Liver (tissue), 9 donors: ENCODE data around the gene ARHGDIB. TPM values are rescaled to one million over a fixed set of nuclear protein-coding genes. Genes with fewer than 3 reads are reported as not detected.

Source experiments
- DNase-seq: peaks from one replicate; pipeline ENCODE4 v3.0.0-alpha.2; 2017; ENCODE audit warnings: low spot score
- H3K27ac ChIP-seq, 2 donors: one replicate each; pipeline ENCODE4 v1.7.0; 2013; ENCODE audit warnings: inconsistent platforms in 2 of 2, low read length in 2 of 2, control low read depth in 1 of 2, low read depth in 1 of 2, mild to moderate bottlenecking in 1 of 2
- H3K27me3 ChIP-seq, 4 donors: one replicate each; pipeline versions ENCODE4 v1.6.1 to v1.7.0; 2013; ENCODE audit warnings: low read length in 3 of 4, inconsistent platforms in 1 of 4, mild to moderate bottlenecking in 1 of 4, moderate library complexity in 1 of 4; ENCODE audit not compliant: control insufficient read depth in 4 of 4, insufficient read depth in 4 of 4
- H3K36me3 ChIP-seq, 4 donors: one replicate each; pipeline versions ENCODE4 v1.6.1 to v1.7.0; 2013; ENCODE audit warnings: low read length in 3 of 4, mild to moderate bottlenecking in 3 of 4, low read depth in 1 of 4, moderate library complexity in 1 of 4; ENCODE audit not compliant: control insufficient read depth in 4 of 4, insufficient read depth in 3 of 4
- H3K4me1 ChIP-seq, 4 donors: one replicate each; pipeline versions ENCODE4 v1.6.1 to v1.7.0; 2013; ENCODE audit warnings: low read length in 3 of 4, mild to moderate bottlenecking in 3 of 4, moderate library complexity in 1 of 4; ENCODE audit not compliant: control insufficient read depth in 4 of 4, insufficient read depth in 4 of 4
- H3K4me3 ChIP-seq, 3 donors: one replicate each; pipeline versions ENCODE4 v1.6.1 to v1.7.0; 2013; ENCODE audit warnings: low read length in 3 of 3, control low read depth in 1 of 3, low read depth in 1 of 3, mild to moderate bottlenecking in 1 of 3
- H3K9ac ChIP-seq, 2 donors: one replicate each; pipeline ENCODE4 v1.7.0; 2013; ENCODE audit warnings: low read length in 2 of 2, mild to moderate bottlenecking in 2 of 2, moderate library complexity in 2 of 2, control low read depth in 1 of 2, low read depth in 1 of 2
- H3K9me3 ChIP-seq, 4 donors: one replicate each; pipeline versions ENCODE4 v1.6.1 to v1.7.0; 2013; ENCODE audit warnings: low read length in 3 of 4; ENCODE audit not compliant: control insufficient read depth in 4 of 4
- ATF3 ChIP-seq: IDR thresholded peaks from 2 replicates; pipeline ENCODE4 v1.6.1; 2016; ENCODE audit warnings: antibody characterized with exemption
- CTCF ChIP-seq: fragments of 150-350 bp; IDR thresholded peaks from 2 replicates; pipeline ENCODE4 v1.5.1; 2017; ENCODE audit warnings: improper control_type of control experiment, low read depth, low read length; ENCODE audit not compliant: missing input control
- EGR1 ChIP-seq, 2 donors: IDR thresholded peaks; 2 replicates each; pipeline ENCODE4 v1.6.1; 2016 to 2018; ENCODE audit warnings: antibody characterized with exemption in 2 of 2, low read depth in 2 of 2
- FOXA1 ChIP-seq: IDR thresholded peaks from 2 replicates; pipeline ENCODE4 v1.6.1; 2016; ENCODE audit warnings: antibody characterized with exemption
- FOXA2 ChIP-seq: IDR thresholded peaks from 2 replicates; pipeline ENCODE4 v1.6.1; 2016; ENCODE audit warnings: antibody characterized with exemption
- GABPA ChIP-seq, 2 donors: IDR thresholded peaks in 1 of 2; conservative IDR thresholded peaks in 1 of 2; 2 replicates each; pipeline ENCODE4 v1.6.1; 2016; ENCODE audit warnings: antibody characterized with exemption in 2 of 2, mild to moderate bottlenecking in 1 of 2, moderate library complexity in 1 of 2
- HNF4A ChIP-seq, 2 donors: conservative IDR thresholded peaks; 2 replicates each; pipeline ENCODE4 v1.6.1; 2016; ENCODE audit warnings: antibody characterized with exemption in 2 of 2, mild to moderate bottlenecking in 2 of 2
- HNF4G ChIP-seq: IDR thresholded peaks from 2 replicates; pipeline ENCODE4 v1.6.1; 2016; ENCODE audit warnings: antibody characterized with exemption
- JUND ChIP-seq, 2 donors: IDR thresholded peaks; 2 replicates each; pipeline ENCODE4 v1.6.1; 2016; ENCODE audit warnings: antibody characterized with exemption in 2 of 2
- NR2F2 ChIP-seq: IDR thresholded peaks from 2 replicates; pipeline ENCODE4 v1.6.1; 2016; ENCODE audit warnings: antibody characterized with exemption
- RAD21 ChIP-seq, 2 donors: IDR thresholded peaks; 2 replicates each; pipeline ENCODE4 v1.6.1; 2016; ENCODE audit warnings: antibody characterized with exemption in 2 of 2, mild to moderate bottlenecking in 2 of 2
- REST ChIP-seq: IDR thresholded peaks from 2 replicates; pipeline ENCODE4 v1.6.1; 2016; ENCODE audit warnings: antibody characterized with exemption, mild to moderate bottlenecking
- RXRA ChIP-seq, 2 donors: IDR thresholded peaks; 2 replicates each; pipeline ENCODE4 v1.6.1; 2017 to 2018; ENCODE audit warnings: antibody characterized with exemption in 2 of 2, mild to moderate bottlenecking in 1 of 2
- SP1 ChIP-seq: IDR thresholded peaks from 2 replicates; pipeline ENCODE4 v1.6.1; 2018; ENCODE audit warnings: antibody characterized with exemption, mild to moderate bottlenecking
- TAF1 ChIP-seq: conservative IDR thresholded peaks from 2 replicates; pipeline ENCODE4 v1.6.1; 2016; ENCODE audit warnings: antibody characterized with exemption, mild to moderate bottlenecking
- YY1 ChIP-seq: IDR thresholded peaks from 2 replicates; pipeline ENCODE4 v1.6.1; 2016; ENCODE audit warnings: antibody characterized with exemption, mild to moderate bottlenecking
- ZBTB33 ChIP-seq: IDR thresholded peaks from 2 replicates; pipeline ENCODE4 v1.6.1; 2016; ENCODE audit warnings: antibody characterized with exemption
- WGBS: extraction: QIAGEN DNeasy Blood & Tissue Kit; methylation state at CpG from one replicate; pipeline ENCODE4 v1.1.7; 2013; 5-methylcytosine and 5-hydroxymethylcytosine counted together
- polyA plus RNA-seq, 2 donors: library from polyadenylated mRNA; stranded (reverse) in 1 of 2; unstranded in 1 of 2; fragments of 200-250 nt in 1 of 2; fragments of >200 nt in 1 of 2; fragmentation: Nextera tagmentation in 1 of 2; extraction: Ambion mirVana in 1 of 2; gene quantifications; one replicate each; pipeline versions ENCODE4 v1.2.1 to v1.2.3, GENCODE V29; 2013 to 2015
- total RNA-seq, 2 donors: library from RNA; depleted of rRNA; stranded (reverse); fragments of >200 nt; gene quantifications; one replicate each; pipeline ENCODE4 v1.2.3, GENCODE V29; 2014
- TF ChIP-seq, protein P1 (sequence below): IDR thresholded peaks from 2 replicates; pipeline ENCODE4 v1.6.1; 2016; ENCODE audit warnings: antibody characterized with exemption
- donor health status: healthy.
- donor health status: healthy.
- donor health status: healthy.
- donor health status: healthy.
- donor health status: healthy.

ARHGDIB gene
- total and polyA plus RNA-seq, 4 donors: 36.3 to 66.9 (median 47.5) TPM

GRCh38 chr12:14984036-14984435 lies 22.6 kb upstream of the ARHGDIB start:
- TF ChIP-seq ZBTB33 (no peak), SP1 (no peak), FOXA2 (no peak), JUND (IDR thresholded peaks at IDR 0.05) (no peak), REST (no peak), GABPA (IDR thresholded peaks at IDR 0.05 in 1 of 2, conservative IDR thresholded peaks at IDR 0.05 in 1 of 2) (no peak), NR2F2 (no peak)
- Histone ChIP-seq H3K4me1 (no peaks in the 10 kb centered on the region), H3K27me3 (no peaks in the 10 kb centered on the region), H3K27ac (no peak overlapping the region), H3K9me3 (no peaks in the 10 kb centered on the region), H3K36me3 (no peaks in the 10 kb centered on the region), H3K9ac (no peak overlapping the region), H3K4me3 (no peak overlapping the region)
- 69% methylated on average over 1 of the region's 1 CpG for WGBS
- DNase-seq: no peak

DNA sequence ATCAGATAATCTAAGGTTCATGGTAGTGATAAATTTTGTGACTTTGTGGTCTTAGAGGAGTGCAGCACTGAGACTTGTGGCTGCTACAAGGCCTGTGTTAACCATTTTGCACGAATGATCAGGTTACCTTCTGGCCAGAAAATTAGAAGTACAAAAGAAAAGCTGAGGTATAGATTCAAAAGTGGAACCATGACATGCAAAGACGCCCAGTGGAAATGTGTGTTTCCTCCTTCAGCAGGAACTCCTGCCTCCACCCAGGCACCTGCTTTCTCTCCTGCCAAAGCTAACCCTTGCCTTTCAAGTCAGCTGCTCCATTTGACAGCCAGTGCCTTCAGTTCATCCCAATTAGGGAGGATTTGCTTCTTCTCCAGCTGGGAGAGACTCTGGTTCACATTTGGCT lies 21.6 kb upstream of the ARHGDIB start:
- H3K27me3 ChIP-seq: no peaks in the 10 kb centered on the region
- H3K4me1 ChIP-seq: no peaks in the 10 kb centered on the region
- TF ChIP-seq, protein P1, sequence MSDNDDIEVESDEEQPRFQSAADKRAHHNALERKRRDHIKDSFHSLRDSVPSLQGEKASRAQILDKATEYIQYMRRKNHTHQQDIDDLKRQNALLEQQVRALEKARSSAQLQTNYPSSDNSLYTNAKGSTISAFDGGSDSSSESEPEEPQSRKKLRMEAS: no peak
- TF ChIP-seq REST (no peak), ZBTB33 (no peak), RXRA (IDR thresholded peaks at IDR 0.05) (no peak), GABPA (IDR thresholded peaks at IDR 0.05 in 1 of 2, conservative IDR thresholded peaks at IDR 0.05 in 1 of 2) (no peak), CTCF (no peak), NR2F2 (no peak), FOXA2 (no peak), FOXA1 (no peak), EGR1 (IDR thresholded peaks at IDR 0.05; ENCODE audit: low read depth in 2 of 2) (no peak), SP1 (no peak), RAD21 (IDR thresholded peaks at IDR 0.05) (no peak), JUND (IDR thresholded peaks at IDR 0.05) (no peak), YY1 (no peak), HNF4A (conservative IDR thresholded peaks at IDR 0.05) (no peak), HNF4G (no peak), TAF1 (no peak), ATF3 (no peak)
- H3K4me3 ChIP-seq: no peak overlapping the region
- no peaks in the 10 kb centered on the region for H3K36me3 ChIP-seq
- H3K27ac ChIP-seq: no peak overlapping the region
- no peaks in the 10 kb centered on the region for H3K9me3 ChIP-seq
- no peak overlapping the region for H3K9ac ChIP-seq
- WGBS: 70% methylated on average over 2 of the region's 2 CpGs
- no peak for DNase-seq
